ENCODE data around the gene COL6A3. TPM values are rescaled to one million over a fixed set of nuclear protein-coding genes. Genes with fewer than 3 reads are reported as not detected.

The COL6A3 gene
- total RNA-seq, 1 experiment from 2014 or later, result 0.81 TPM

DNA sequence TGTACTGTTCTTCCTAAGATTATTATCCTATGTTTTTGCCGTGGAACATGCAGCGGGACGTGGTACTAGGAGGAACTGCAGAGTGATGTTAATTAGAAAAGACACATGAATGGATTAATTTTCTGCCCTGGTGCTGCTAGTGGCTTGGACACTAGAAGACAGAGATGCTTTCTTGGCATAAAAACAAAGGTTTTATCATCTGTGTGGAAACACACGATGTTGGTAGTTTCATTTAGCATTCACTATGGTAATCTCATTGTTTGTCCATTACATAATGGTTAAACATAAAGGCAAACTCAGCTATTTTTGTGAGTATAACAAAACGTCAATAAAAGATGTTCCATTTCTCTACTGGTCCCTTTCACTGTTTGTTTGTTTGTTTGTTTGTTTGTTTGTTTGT, 22.8 kb downstream of the COL6A3 start:
- no peaks in the 10 kb centered on the region for H3K4me1 Mint-ChIP-seq
- Histone ChIP-seq H2BK120ac (ENCODE audit: low read depth, low read length, poor library complexity, severe bottlenecking) (no peak overlapping the region), H2BK5ac (ENCODE audit: insufficient read length, low read length) (no peak overlapping the region), H4K20me1 (ENCODE audit: control insufficient read depth, insufficient read depth, insufficient read length) (no peaks in the 10 kb centered on the region), H3T11ph (ENCODE audit: low read length) (no peak overlapping the region), H3K4me1 (ENCODE audit: insufficient read depth, low read length) (no peaks in the 10 kb centered on the region), H3K9me3 (ENCODE audit: control insufficient read depth, low read depth, low read length) (no peaks in the 10 kb centered on the region), H3K4ac (ENCODE audit: low read depth, low read length) (no peak overlapping the region), H3K23me2 (ENCODE audit: insufficient read length, low read depth, low read length, poor library complexity, severe bottlenecking) (no peaks in the 10 kb centered on the region), H2BK12ac (ENCODE audit: insufficient read length, low read depth, low read length) (no peak overlapping the region), H3K27me3 (ENCODE audit: insufficient read depth, low read length) (no peaks in the 10 kb centered on the region), H3K23ac (ENCODE audit: insufficient read length, low read depth, low read length) (no peak overlapping the region), H2BK15ac (ENCODE audit: low read depth, low read length) (no peak overlapping the region), H3K27ac (ENCODE audit: insufficient read length, low read depth, low read length) (no peak overlapping the region), H3K9ac (ENCODE audit: extremely low read depth, insufficient read length, low read length) (no peak overlapping the region), H3K18ac (ENCODE audit: insufficient read length, low read depth, low read length) (no peak overlapping the region), H3K79me2 (ENCODE audit: insufficient read depth, low read length) (no peaks in the 10 kb centered on the region), H2BK20ac (ENCODE audit: low read depth, low read length, poor library complexity, severe bottlenecking) (no peak overlapping the region), H3K79me1 (ENCODE audit: insufficient read depth, low read depth, low read length, poor library complexity, severe bottlenecking) (no peaks in the 10 kb centered on the region), H3K14ac (ENCODE audit: insufficient read depth, low read length) (no peak overlapping the region), H4K8ac (replicated peaks; ENCODE audit: insufficient read length, low read depth, low read length) (no peak overlapping the region), H4K5ac (ENCODE audit: insufficient read length, low read depth, low read length) (no peak overlapping the region), H3K56ac (ENCODE audit: insufficient read length, low read depth, low read length) (no peak overlapping the region), H2AFZ (ENCODE audit: low read length) (no peak overlapping the region), H3K4me2 (ENCODE audit: insufficient read depth, insufficient read length, low read length) (no peak overlapping the region), H4K91ac (ENCODE audit: insufficient read length, low read depth, low read length) (no peak overlapping the region), H2AK5ac (ENCODE audit: insufficient read length, low read length) (no peak overlapping the region)
- peaks cover 26% of the 10 kb centered on the region for H3K27me3 Mint-ChIP-seq (ENCODE audit: low read depth)
- no peak overlapping the region for H3K27ac Mint-ChIP-seq
- TF ChIP-seq, protein P1, sequence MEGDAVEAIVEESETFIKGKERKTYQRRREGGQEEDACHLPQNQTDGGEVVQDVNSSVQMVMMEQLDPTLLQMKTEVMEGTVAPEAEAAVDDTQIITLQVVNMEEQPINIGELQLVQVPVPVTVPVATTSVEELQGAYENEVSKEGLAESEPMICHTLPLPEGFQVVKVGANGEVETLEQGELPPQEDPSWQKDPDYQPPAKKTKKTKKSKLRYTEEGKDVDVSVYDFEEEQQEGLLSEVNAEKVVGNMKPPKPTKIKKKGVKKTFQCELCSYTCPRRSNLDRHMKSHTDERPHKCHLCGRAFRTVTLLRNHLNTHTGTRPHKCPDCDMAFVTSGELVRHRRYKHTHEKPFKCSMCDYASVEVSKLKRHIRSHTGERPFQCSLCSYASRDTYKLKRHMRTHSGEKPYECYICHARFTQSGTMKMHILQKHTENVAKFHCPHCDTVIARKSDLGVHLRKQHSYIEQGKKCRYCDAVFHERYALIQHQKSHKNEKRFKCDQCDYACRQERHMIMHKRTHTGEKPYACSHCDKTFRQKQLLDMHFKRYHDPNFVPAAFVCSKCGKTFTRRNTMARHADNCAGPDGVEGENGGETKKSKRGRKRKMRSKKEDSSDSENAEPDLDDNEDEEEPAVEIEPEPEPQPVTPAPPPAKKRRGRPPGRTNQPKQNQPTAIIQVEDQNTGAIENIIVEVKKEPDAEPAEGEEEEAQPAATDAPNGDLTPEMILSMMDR (conservative IDR thresholded peaks at IDR 0.05), result no peak
- DNase-seq, result no peak
- H3K9me3 Mint-ChIP-seq, result no peaks in the 10 kb centered on the region
- no CpG with 5 or more reads among the region's 5 CpGs for WGBS (ENCODE audit: extremely low coverage, insufficient read length, low lambda C conversion rate)
- H3K4me3 Mint-ChIP-seq, result no peak overlapping the region
- H3K36me3 Mint-ChIP-seq (ENCODE audit: insufficient read depth in 1 of 3, low read depth in 3 of 3), result no peaks in the 10 kb centered on the region; a peak in 1 of 7 replicates

All from H9 (cell line).